ENCODE results near the gene TRABD2B. TPM values are rescaled to one million over a fixed set of nuclear protein-coding genes. Genes with fewer than 3 reads are reported as not detected.

The TRABD2B gene
- total RNA-seq, 1 donor from 2014 or later: 0.64 TPM

- ATAC-seq: no peak
These were observed 152.6 kb downstream of the TRABD2B start for GRCh38 chr1:47844558-47844955.

GRCh38 chr1:47843781-47844557 is 153.2 kb downstream of the TRABD2B start:
- no peak for ATAC-seq

- ATAC-seq: no peak
These were observed 154.1 kb downstream of the TRABD2B start for GRCh38 chr1:47843059-47843458.

- ATAC-seq: no peak
These were observed 154.8 kb downstream of the TRABD2B start for GRCh38 chr1:47842228-47842919.

- peak; percentile 61 for ATAC-seq
These were observed 155.8 kb downstream of the TRABD2B start for GRCh38 chr1:47841356-47841755.

GRCh38 chr1:47840393-47841190 is 156.6 kb downstream of the TRABD2B start:
- no peak for ATAC-seq

GRCh38 chr1:47839433-47839760 is 157.8 kb downstream of the TRABD2B start:
- ATAC-seq: no peak

GRCh38 chr1:47838562-47839432 is 158.4 kb downstream of the TRABD2B start:
- no peak for ATAC-seq

GRCh38 chr1:47837866-47838561 is 159.2 kb downstream of the TRABD2B start:
- no peak for ATAC-seq

GRCh38 chr1:47837056-47837830 is 159.9 kb downstream of the TRABD2B start:
- ATAC-seq: no peak

GRCh38 chr1:47835409-47835808 is 161.8 kb downstream of the TRABD2B start:
- no peak for ATAC-seq

- ATAC-seq: no peak
These were observed 162.9 kb downstream of the TRABD2B start for GRCh38 chr1:47834326-47834725.

- ATAC-seq: no peak
These were observed 166.4 kb downstream of the TRABD2B start for GRCh38 chr1:47830641-47831333.

- no peak for ATAC-seq
These were observed 167.2 kb downstream of the TRABD2B start for GRCh38 chr1:47830021-47830420.

GRCh38 chr1:47828978-47829377 is 168.2 kb downstream of the TRABD2B start:
- ATAC-seq: no peak

GRCh38 chr1:47827109-47827508 is 170.1 kb downstream of the TRABD2B start:
- ATAC-seq: no peak

- no peak for ATAC-seq
These were observed 172.5 kb downstream of the TRABD2B start for GRCh38 chr1:47824716-47825115.

GRCh38 chr1:47824297-47824696 is 172.9 kb downstream of the TRABD2B start:
- ATAC-seq: no peak

- ATAC-seq: no peak
These were observed 174.0 kb downstream of the TRABD2B start for GRCh38 chr1:47823040-47823808.

All from esophagus mucosa (tissue), 1 donor.